ENCODE results near the gene NCSTN. TPM values are rescaled to one million over a fixed set of nuclear protein-coding genes. Genes with fewer than 3 reads are reported as not detected.

The NCSTN gene
- total RNA-seq, 2 experiments from 2014 or later: 44.8 to 55.5 TPM

DNA sequence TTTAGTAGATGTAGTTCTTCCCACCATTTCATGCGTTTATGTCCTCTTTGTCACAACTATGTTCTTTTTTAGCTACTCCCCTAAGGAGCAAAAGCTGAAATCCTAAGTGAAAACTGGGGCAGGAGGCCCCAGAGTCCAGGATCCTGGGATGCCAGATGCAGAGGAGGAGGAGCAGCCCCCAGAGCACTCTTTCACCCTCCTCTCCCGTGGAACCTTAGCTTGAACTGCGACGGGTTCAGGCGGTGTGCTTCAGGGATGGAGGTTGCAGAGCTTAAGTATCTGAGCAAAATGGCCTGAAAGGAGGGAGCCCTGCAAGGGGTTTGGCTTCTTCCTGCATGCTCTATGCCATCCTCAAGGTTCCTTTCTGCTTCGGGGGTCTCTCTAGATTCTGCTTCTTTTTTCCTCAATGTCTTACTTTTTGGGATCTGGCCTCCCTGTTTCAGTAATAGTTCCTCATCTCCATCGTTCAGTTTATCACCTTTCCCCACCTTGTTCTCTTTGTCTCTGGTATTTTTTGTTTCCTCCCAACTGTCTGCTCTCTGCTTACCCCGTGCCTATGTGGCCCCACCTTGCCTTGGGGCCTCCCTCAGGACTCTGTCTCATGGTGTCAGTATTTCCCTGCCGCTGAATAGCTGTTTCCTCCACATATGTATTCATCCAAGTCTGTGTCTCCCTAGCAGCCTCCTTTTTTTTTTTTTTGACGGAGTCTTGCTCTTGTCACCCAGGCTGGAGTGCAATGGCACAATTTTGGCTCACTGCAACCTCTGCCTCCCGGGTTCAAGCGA is 21.0 kb downstream of the NCSTN start:
- BruUV-seq (replicated peaks): no TSS peak
- no peaks in the 10 kb centered on the region for H3K9me2 ChIP-seq (ENCODE audit: insufficient read depth, low read length)
- H2AFZ ChIP-seq (ENCODE audit: low read length): no peak overlapping the region
- H3K4me3 ChIP-seq (ENCODE audit: low read depth, low read length, poor library complexity, severe bottlenecking): no peak overlapping the region
- H3K4me2 ChIP-seq (ENCODE audit: low read length): no peak overlapping the region
- ChIA-PET CTCF (ENCODE audit: unreplicated experiment) (interaction anchor here (1.5 kb wide), 1 partner anchor 13 kb away, joined by 3 read pairs; no protein-coding TSS in a partner anchor), POLR2A (interaction anchor here (0.5 to 1.9 kb wide), 4 partner anchors 9 to 648 kb away, joined by 3 to 7 read pairs (median 4); no protein-coding TSS in a partner anchor)
- no peak for DNase-seq (ENCODE audit: low spot score)
- no peaks in the 10 kb centered on the region for H3K4me1 ChIP-seq (ENCODE audit: insufficient read depth, low read length, poor library complexity, severe bottlenecking)
- no peaks in the 10 kb centered on the region for H3K9me3 ChIP-seq (ENCODE audit: low read length)
- no peaks in the 10 kb centered on the region for H4K20me1 ChIP-seq (ENCODE audit: insufficient read depth, low read length)
- H3K79me2 ChIP-seq (ENCODE audit: insufficient read depth, low read depth, low read length): no peaks in the 10 kb centered on the region
- TF ChIP-seq, protein P1, sequence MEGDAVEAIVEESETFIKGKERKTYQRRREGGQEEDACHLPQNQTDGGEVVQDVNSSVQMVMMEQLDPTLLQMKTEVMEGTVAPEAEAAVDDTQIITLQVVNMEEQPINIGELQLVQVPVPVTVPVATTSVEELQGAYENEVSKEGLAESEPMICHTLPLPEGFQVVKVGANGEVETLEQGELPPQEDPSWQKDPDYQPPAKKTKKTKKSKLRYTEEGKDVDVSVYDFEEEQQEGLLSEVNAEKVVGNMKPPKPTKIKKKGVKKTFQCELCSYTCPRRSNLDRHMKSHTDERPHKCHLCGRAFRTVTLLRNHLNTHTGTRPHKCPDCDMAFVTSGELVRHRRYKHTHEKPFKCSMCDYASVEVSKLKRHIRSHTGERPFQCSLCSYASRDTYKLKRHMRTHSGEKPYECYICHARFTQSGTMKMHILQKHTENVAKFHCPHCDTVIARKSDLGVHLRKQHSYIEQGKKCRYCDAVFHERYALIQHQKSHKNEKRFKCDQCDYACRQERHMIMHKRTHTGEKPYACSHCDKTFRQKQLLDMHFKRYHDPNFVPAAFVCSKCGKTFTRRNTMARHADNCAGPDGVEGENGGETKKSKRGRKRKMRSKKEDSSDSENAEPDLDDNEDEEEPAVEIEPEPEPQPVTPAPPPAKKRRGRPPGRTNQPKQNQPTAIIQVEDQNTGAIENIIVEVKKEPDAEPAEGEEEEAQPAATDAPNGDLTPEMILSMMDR (conservative IDR thresholded peaks at IDR 0.05; ENCODE audit: low read length): no peak
- no peak for TF ChIP-seq EZH2phosphoT487 (IDR thresholded peaks at IDR 0.05; ENCODE audit: borderline replicate concordance, low read depth, low read length)
- peaks cover 19% of the 10 kb centered on the region; the same call in 1 of the 2 replicates for H3K36me3 ChIP-seq (ENCODE audit: insufficient read depth, low read length)
- no peak overlapping the region for H3K27ac ChIP-seq (ENCODE audit: low read depth, low read length, poor library complexity, severe bottlenecking)
- intact Hi-C loops (cut with micrococcal nuclease; ENCODE audit: unreplicated experiment): no loop called here

DNA sequence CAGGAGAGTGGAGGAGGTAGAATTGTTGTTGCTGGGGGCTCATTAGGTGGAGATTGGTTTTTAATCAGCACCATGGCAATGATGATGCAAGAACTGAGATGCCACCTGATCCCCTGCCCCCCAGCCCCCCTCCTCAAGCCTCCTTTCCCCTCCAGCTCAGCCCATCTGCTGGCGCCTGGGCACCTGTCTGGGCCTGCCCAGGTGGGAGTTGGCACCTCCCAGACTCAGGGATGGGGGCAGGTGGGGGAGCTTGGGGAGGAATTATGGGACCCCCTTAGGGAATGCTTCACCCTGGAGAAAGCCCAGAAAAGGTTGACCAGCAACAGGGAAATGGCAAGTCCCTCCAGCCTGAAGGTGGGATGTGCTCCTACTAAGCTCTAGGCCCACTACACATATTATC is 22.1 kb downstream of the NCSTN start:
- no peaks in the 10 kb centered on the region for H3K9me2 ChIP-seq (ENCODE audit: insufficient read depth, low read length)
- BruUV-seq (replicated peaks): no TSS peak
- H3K4me3 ChIP-seq (ENCODE audit: low read depth, low read length, poor library complexity, severe bottlenecking): no peak overlapping the region
- intact Hi-C loops (cut with micrococcal nuclease; ENCODE audit: unreplicated experiment): no loop called here
- TF ChIP-seq, protein P1 (conservative IDR thresholded peaks at IDR 0.05; ENCODE audit: low read length): no peak
- no peak for TF ChIP-seq EZH2phosphoT487 (IDR thresholded peaks at IDR 0.05; ENCODE audit: borderline replicate concordance, low read depth, low read length)
- H3K4me2 ChIP-seq (ENCODE audit: low read length): no peak overlapping the region
- CTCF ChIA-PET (ENCODE audit: unreplicated experiment): interaction anchor here (0.5 to 0.7 kb wide), 2 partner anchors 9 to 35 kb away, joined by 3 to 4 read pairs; no protein-coding TSS in a partner anchor
- no peak overlapping the region for H3K27ac ChIP-seq (ENCODE audit: low read depth, low read length, poor library complexity, severe bottlenecking)
- H2AFZ ChIP-seq (ENCODE audit: low read length): no peak overlapping the region
- POLR2A ChIA-PET: interaction anchor here (0.6 to 2.2 kb wide), 3 partner anchors 10 to 126 kb away, joined by 4 to 9 read pairs (median 5); no protein-coding TSS in a partner anchor
- no peaks in the 10 kb centered on the region for H3K9me3 ChIP-seq (ENCODE audit: low read length)
- peaks cover 10% of the 10 kb centered on the region; the same call in 1 of the 2 replicates for H3K36me3 ChIP-seq (ENCODE audit: insufficient read depth, low read length)
- H3K79me2 ChIP-seq (ENCODE audit: insufficient read depth, low read depth, low read length): no peaks in the 10 kb centered on the region
- no peak for DNase-seq (ENCODE audit: low spot score)
- H3K4me1 ChIP-seq (ENCODE audit: insufficient read depth, low read length, poor library complexity, severe bottlenecking): no peaks in the 10 kb centered on the region
- no peaks in the 10 kb centered on the region for H4K20me1 ChIP-seq (ENCODE audit: insufficient read depth, low read length)
